ENCODE data around the gene RPS6KA5. TPM values are rescaled to one million over a fixed set of nuclear protein-coding genes. Genes with fewer than 3 reads are reported as not detected.

The RPS6KA5 gene
- total RNA-seq, 3 donors from 2014 or later: 4.8 to 19.2 (median 11.8) TPM

DNA sequence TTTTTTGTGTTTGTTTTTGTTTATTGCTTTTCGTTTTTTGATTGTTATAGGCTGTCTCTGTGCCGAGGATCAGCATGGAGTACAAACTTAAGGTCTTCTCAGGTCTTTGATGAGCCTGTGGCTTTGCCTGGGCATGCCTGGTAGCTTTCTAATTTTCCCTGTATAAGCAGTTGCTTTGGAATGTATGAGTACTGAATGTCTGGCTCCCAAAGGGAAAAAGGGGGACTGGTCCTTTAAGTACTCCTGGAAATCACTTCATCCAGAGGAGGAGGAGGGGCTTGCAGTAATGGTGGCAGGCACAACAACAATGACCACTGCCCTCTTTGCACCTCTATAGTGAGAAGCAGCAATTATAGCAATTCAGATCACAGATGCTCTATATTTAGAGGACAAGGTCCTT is 176.7 kb downstream of the RPS6KA5 start:
- intact Hi-C loops (cut with DNase I; ENCODE audit: low total_unique reads): no loop called here
- Histone ChIP-seq H3K27ac (no peak overlapping the region), H3K4me3 (no peak overlapping the region), H3K36me3 (no peaks in the 10 kb centered on the region), H3K27me3 (no peaks in the 10 kb centered on the region), H3K4me1 (no peaks in the 10 kb centered on the region), H3K9me3 (no peaks in the 10 kb centered on the region)
- no peak for DNase-seq (ENCODE audit: low spot score in 2 of 2)
- TF ChIP-seq, protein P1, sequence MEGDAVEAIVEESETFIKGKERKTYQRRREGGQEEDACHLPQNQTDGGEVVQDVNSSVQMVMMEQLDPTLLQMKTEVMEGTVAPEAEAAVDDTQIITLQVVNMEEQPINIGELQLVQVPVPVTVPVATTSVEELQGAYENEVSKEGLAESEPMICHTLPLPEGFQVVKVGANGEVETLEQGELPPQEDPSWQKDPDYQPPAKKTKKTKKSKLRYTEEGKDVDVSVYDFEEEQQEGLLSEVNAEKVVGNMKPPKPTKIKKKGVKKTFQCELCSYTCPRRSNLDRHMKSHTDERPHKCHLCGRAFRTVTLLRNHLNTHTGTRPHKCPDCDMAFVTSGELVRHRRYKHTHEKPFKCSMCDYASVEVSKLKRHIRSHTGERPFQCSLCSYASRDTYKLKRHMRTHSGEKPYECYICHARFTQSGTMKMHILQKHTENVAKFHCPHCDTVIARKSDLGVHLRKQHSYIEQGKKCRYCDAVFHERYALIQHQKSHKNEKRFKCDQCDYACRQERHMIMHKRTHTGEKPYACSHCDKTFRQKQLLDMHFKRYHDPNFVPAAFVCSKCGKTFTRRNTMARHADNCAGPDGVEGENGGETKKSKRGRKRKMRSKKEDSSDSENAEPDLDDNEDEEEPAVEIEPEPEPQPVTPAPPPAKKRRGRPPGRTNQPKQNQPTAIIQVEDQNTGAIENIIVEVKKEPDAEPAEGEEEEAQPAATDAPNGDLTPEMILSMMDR (IDR thresholded peaks at IDR 0.05): no peak
- TF ChIP-seq POLR2AphosphoS5 (IDR thresholded peaks at IDR 0.05): no peak
- TF ChIP-seq POLR2A (IDR thresholded peaks at IDR 0.05): no peak

DNA sequence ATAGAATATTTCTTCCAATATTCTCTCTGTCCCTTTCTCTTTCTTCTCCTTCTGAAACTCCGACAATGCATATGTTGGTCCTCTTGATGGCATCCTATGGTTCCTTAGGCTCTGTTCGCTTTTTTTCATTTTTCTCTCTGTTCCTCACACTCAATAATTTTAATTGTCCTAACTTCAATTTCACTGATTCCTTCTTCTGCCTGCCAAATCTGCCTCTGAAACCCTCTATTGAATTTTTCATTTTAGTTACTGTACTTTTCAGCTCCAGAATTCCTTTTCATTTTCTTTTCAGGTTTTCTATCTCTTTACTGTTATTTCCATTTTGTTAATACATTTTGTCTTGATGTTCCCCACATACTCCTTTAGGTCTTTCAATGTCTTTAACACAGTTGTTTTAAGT is 177.2 kb downstream of the RPS6KA5 start:
- DNase-seq (ENCODE audit: low spot score in 2 of 2): no peak
- no peak overlapping the region for H3K27ac ChIP-seq
- no peak overlapping the region for H3K4me3 ChIP-seq
- intact Hi-C loops (cut with DNase I; ENCODE audit: low total_unique reads): no loop called here
- TF ChIP-seq, protein P1 (IDR thresholded peaks at IDR 0.05): no peak
- TF ChIP-seq POLR2A (IDR thresholded peaks at IDR 0.05): no peak
- TF ChIP-seq POLR2AphosphoS5 (IDR thresholded peaks at IDR 0.05): no peak
- no peaks in the 10 kb centered on the region for H3K9me3 ChIP-seq
- H3K27me3 ChIP-seq: no peaks in the 10 kb centered on the region
- no peaks in the 10 kb centered on the region for H3K36me3 ChIP-seq
- no peaks in the 10 kb centered on the region for H3K4me1 ChIP-seq

DNA sequence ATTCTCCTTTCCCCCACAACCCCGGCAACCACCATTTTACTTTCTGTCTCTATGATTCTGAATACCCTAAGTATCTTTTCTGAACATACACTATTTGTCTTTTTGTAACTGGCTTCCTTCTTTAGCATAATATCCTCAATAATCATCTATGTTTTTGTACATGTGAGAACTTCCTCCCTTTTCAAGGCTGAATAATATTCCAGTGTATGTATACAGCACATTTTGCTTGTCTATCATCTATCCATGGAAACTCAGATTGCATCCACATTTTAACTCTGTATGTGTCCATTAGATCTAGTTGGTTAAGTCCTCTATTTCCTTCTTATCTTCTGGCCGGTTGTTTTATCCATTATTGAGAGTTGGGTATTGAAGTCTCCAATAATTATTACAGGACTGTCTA is 180.2 kb downstream of the RPS6KA5 start:
- H3K27ac ChIP-seq: no peak overlapping the region
- no peaks in the 10 kb centered on the region for H3K36me3 ChIP-seq
- intact Hi-C loops (cut with DNase I; ENCODE audit: low total_unique reads): no loop called here

DNA sequence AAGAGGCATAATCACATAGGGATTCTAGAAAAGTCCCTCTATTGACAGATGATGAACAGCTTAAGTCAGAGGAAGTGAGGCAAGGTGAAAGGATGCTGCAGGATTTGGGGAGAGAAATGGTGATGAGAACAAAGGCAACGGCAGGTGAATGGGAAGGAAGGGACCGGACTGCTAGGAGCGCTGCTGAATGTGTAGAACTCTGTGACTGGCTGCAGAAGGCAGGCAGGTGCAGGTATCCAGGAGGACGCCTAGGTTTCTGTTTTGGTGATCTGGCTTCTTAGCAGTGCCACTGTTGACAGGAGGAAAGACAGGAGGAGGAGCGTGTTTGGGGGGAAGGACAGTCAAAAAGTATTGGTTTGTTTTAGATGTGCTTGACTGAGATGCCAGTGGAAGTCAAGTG is 185.8 kb downstream of the RPS6KA5 start:
- no peaks in the 10 kb centered on the region for H3K4me1 ChIP-seq
- no peaks in the 10 kb centered on the region for H3K9me3 ChIP-seq
- no peak for DNase-seq (ENCODE audit: low spot score in 2 of 2)
- H3K4me3 ChIP-seq: no peak overlapping the region
- no peak for TF ChIP-seq POLR2AphosphoS5 (IDR thresholded peaks at IDR 0.05)
- TF ChIP-seq, protein P1 (IDR thresholded peaks at IDR 0.05): no peak
- no peak for TF ChIP-seq POLR2A (IDR thresholded peaks at IDR 0.05)
- H3K27me3 ChIP-seq: no peaks in the 10 kb centered on the region
- intact Hi-C loops (cut with DNase I; ENCODE audit: low total_unique reads): no loop called here
- no peaks in the 10 kb centered on the region for H3K36me3 ChIP-seq
- no peak overlapping the region for H3K27ac ChIP-seq

More for the DNA sequence above, 180.2 kb downstream of the RPS6KA5 start:
- no peaks in the 10 kb centered on the region for H3K4me1 ChIP-seq
- no peaks in the 10 kb centered on the region for H3K9me3 ChIP-seq
- no peaks in the 10 kb centered on the region for H3K27me3 ChIP-seq
- no peak overlapping the region for H3K4me3 ChIP-seq
- no peak for DNase-seq (ENCODE audit: low spot score in 2 of 2)
- TF ChIP-seq, protein P1 (IDR thresholded peaks at IDR 0.05): no peak
- TF ChIP-seq POLR2A (IDR thresholded peaks at IDR 0.05) (no peak), POLR2AphosphoS5 (IDR thresholded peaks at IDR 0.05) (no peak)

DNA sequence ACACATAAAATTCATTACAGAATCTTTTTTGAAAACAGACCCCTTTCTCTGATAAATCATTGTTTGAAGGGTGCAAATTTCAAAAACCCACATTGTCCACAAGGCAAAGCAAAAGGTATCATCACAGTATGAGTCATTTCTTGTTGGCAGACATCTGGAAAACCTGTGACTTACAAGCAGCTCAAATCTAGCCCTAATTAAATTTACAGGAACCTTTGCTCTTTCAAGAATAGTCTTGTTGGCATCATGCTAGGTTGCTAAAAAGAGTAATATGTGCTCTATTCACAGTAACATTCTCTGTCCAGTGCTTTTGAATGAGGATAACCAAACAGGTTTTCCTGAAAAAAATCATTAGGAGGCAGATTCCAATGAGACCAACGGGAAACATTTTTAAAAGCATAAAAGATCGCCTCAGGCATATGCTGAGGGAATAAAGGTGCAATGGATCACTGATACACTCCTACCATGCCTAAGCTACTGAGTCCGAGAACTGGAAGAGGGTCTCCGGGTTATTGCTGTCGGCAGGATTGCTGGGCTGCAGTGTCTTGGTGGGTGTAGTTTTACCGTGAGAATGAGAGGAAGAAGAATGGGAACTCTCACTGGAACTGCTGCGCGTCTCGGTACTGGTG is 188.7 kb downstream of the RPS6KA5 start:
- H3K9me3 ChIP-seq: no peaks in the 10 kb centered on the region
- H3K27ac ChIP-seq: peak overlapping the region in 1 of 2 donors; percentile 77
- intact Hi-C loops (cut with DNase I; ENCODE audit: low total_unique reads): no loop called here
- no peak for DNase-seq (ENCODE audit: low spot score in 2 of 2)
- no peaks in the 10 kb centered on the region for H3K36me3 ChIP-seq
- H3K4me1 ChIP-seq: no peaks in the 10 kb centered on the region
- TF ChIP-seq, protein P1 (IDR thresholded peaks at IDR 0.05): no peak
- TF ChIP-seq POLR2A (IDR thresholded peaks at IDR 0.05) (no peak), POLR2AphosphoS5 (IDR thresholded peaks at IDR 0.05) (no peak)
- H3K27me3 ChIP-seq: no peaks in the 10 kb centered on the region
- no peak overlapping the region for H3K4me3 ChIP-seq

Measured in breast epithelium (tissue), 4 donors.